Measurements from ENCODE around the gene MIX23.
"Not testable (repeated sequence)": the region's sequence is repeated elsewhere in the genome, so short reads cannot be mapped to it uniquely, and the experiment has no call there.

MIX23 gene

GRCh38 chr3:122391681-122392446, 8.8 kb upstream of the MIX23 start:
- no peak for DNase-seq

DNA sequence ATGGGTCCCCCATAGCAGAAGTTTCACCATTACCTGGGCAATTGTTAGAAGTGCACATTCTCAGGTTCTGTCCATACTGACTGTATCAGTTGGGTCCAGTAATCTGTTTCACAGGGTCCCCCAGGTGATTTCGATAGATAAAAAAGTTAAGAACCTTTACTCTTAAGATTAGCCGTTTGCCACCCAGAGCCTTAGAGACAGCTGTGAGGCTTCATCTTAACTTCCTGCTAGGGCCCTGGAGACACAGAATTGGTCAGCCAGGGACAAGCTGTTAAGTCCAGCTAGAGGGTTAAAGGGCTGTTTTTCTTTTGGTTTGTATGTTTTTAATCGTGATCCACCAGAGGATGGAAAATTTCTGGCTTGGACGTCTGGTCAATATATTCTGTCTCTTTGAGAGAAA, 7.6 kb upstream of the MIX23 start:
- DNase-seq = no peak

GRCh38 chr3:122389892-122390291, 6.9 kb upstream of the MIX23 start:
- DNase-seq = no peak

DNA sequence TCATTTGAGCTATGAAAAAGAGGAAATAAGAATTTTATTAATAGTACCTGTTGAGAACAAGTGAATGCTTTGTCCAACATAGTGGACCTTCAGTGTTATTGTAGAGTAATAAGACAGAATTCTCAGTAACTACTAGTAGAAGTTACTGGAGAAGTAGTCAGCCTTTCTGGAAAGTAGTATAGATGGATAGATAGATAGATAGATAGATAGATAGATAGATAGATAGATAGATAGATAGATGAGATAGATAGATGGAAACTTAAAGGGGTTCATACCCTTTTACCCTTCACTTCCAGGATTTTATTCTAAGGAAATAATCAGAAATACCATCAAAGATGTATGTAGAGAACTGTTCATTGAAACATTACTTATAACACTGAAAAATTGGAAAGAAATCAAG, 6.2 kb upstream of the MIX23 start:
- DNase-seq = no peak

GRCh38 chr3:122387709-122388108, 4.7 kb upstream of the MIX23 start:
- DNase-seq = no peak

DNA sequence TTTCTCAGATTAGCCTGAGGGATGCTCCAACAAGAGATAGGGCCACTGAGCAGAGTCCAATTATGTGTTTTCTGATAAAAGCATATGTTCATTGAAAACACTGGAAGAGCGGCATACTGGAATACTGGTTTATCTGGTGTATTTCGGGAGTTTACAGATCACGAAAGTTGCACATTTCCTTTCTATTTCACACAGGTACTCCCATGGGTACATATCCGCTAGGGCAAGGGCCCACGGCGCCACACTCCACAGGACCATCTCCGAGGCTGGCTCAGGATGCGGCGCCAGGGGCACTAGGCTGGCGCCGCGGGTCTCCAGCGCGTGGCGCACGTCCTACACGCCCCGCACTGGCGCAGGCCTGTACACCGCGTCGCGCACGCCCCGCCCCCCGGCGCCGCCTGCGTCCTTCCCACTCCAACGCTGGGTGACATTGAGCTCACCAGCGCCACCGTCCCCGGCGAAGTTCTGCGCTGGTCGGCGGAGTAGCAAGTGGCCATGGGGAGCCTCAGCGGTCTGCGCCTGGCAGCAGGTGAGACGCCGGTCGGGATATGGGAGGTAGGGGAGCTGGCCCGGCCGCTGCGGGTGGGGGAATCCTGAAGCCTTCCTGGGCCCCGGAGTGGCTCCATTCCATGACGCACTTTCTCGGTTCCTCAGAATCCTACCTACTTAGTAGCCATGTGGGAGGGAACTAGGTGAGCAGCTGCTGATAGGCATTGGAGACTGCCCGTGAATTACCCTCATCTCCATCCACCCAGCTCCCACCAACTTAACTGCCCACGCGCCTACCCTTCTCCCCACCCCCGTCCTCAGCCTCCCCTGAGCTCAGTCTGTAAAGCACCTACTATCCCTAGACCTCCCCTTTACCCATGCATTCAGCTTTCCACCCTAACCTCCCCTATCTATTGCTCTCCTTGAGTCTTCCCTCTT, 1.0 kb upstream of the MIX23 start, which contains the start of gene FAM162A:
TSS of gene FAM162A (plus strand) at position 412 of the 927 bp plus-strand sequence. CDS start at position 496, 84 bp downstream.
- peak; percentile 90 for DNase-seq

DNA sequence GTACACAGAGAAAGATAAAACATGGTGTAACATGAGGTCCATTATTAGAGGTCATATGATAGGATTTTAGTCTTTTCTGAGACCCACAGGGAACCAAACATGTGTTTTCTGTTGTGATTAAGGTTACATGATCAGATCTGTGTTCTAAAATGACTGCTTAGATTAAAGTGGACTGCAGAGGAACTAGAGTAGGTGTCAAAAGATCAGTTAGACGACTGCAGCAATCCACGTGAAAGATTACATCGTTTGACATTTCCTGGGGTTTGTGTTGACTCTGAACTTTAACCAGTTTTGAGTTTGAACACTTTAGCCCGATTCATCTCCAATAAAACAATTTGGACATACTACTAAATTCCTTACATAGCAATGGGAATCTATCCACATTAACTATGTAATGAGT, 5.1 kb downstream of the MIX23 start:
- DNase-seq = no peak

DNA sequence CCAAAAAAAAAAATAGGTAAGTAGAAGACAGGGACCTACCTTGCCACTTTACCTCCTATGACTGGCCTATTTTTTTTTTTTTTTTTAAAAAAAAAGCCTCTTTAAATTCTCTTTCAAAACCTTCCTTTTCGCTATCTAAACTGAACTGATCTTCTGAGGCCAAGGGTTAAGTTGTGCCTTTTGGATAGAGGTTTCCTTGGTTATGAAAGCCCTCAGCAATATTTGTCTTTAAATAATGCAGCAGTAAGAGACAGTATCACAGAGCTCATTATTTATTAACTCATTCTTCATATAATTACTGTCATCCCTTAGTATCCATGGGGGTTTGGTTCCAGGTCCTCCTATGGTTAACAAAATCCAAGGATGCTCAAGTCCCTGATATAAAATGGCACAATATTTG, 9.0 kb downstream of the MIX23 start:
- DNase-seq = no peak

GRCh38 chr3:122366379-122366749, 16.7 kb downstream of the MIX23 start:
- no peak for DNase-seq

GRCh38 chr3:122365582-122366378, 17.3 kb downstream of the MIX23 start:
- not testable (repeated sequence) for DNase-seq

DNA sequence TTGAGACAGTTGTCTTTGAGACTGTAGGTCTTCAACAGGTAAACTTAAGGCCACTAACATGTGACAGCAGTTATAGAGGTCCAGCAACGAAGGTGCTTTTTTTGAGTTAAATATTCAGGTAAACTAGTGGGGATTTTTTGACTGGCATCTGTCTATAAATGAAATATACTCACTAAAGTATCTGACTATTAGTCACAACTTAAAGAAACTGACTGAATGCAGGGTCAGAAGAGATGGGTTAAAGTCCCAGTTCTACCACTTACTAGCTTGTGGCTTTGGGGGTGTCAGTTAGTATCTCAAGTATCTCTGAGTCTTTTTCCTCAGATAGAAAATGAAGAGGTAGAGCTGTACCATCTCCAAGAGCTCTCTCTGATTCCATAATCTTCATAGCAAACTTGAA, 18.0 kb downstream of the MIX23 start:
- no peak for DNase-seq

DNA sequence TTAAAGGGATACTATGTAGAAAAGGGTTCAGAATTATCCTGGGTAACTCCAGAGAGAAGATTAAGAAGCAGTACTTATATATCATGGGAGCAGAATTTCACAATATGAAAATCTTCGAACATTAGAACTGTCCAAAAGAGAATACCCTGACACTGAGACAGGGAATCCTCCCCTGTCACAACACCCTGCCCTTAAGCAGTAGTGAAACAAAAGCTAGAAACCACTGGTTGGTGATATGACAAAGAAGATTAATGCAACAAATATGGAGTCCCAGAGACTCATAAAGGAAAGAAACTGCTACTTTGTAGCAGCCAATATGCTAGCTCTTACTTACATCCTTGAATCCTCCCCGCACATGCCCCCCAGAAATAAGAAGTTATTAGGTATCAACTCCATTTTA, 18.5 kb downstream of the MIX23 start:
- DNase-seq = no peak

DNA sequence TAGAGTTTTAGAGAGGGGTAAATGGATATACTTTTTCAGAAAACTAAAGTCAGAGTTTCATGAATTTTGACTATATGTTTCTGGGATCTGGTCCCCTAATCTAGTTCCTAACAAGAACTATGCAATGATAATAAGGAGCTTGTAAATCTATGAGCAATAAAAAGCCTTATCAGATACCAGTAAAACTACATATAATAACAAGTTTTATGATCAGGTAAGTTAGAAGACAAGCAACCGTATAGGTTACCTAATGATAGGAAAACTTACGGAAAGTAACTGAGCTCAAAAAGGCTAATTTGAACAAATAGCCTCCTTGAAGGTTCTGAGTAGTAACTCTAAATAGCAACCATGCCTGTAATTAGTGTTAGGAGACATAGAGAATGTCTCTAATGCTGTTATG, 21.0 kb downstream of the MIX23 start:
- no peak for DNase-seq

GRCh38 chr3:122358703-122359032, 24.4 kb downstream of the MIX23 start:
- no peak for DNase-seq

GRCh38 chr3:122357828-122358702, 25.0 kb downstream of the MIX23 start:
- peak; percentile 10 for DNase-seq

DNA sequence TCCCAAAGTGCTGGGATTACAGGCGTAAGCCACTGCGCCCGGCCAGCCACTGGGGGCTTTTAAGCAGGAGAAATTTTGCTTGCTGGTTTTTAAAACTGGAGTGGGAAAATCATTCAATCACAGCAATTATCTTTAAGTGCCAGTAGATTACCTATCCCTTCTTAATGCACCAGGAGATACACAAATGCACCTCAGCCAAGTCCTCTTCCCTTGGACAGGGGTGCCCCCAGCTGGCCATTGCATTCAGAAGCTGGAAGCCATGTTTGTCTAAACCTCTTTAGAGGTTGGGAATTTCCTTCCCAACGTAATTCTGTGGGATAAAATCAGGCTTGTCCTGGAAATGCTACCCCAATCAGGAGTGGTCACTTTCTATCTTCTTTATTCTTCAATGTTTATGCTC, 26.6 kb downstream of the MIX23 start:
- peak; percentile 10 for DNase-seq

DNA sequence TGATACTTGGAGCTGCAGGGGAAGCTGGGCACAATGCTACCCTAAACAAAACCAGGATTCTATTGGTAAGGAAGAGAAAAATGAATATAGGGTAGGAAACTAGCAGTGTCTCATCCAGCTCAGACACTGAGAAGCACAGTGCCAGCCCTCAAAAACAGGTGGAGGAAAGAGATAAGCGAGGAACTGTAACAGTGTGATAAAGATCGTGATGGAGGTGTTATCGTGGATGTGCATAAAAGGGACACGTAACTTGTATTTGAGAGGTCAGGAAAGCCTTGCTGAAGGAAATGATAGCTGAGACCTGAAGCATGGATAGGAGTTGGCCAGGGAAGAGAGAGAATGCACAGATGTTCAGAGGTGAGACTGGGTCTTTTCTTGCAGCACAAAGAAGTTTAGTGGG, 27.4 kb downstream of the MIX23 start:
- DNase-seq = no peak

GRCh38 chr3:122353893-122354401, 29.1 kb downstream of the MIX23 start:
- DNase-seq = no peak

GRCh38 chr3:122353215-122353614, 29.8 kb downstream of the MIX23 start:
- no peak for DNase-seq

DNA sequence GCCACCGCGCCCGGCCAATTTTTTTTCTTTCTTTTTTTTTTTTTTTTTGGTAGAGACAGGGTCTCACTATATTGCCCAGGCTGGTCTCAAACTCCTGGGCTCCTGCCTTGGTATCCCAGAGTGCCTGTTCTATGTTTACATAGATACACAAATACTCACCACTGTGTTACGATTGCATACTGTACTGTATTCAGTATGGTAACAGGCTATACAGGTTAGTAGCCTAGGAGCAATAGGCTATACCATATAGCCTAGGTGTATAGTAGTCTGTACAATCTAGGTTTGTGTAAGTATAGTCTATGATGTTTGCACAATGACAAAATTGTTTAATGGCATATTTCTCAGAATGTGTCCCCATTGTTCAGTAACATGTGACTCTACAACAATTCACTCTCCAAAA, 31.4 kb downstream of the MIX23 start:
- no peak for DNase-seq

DNA sequence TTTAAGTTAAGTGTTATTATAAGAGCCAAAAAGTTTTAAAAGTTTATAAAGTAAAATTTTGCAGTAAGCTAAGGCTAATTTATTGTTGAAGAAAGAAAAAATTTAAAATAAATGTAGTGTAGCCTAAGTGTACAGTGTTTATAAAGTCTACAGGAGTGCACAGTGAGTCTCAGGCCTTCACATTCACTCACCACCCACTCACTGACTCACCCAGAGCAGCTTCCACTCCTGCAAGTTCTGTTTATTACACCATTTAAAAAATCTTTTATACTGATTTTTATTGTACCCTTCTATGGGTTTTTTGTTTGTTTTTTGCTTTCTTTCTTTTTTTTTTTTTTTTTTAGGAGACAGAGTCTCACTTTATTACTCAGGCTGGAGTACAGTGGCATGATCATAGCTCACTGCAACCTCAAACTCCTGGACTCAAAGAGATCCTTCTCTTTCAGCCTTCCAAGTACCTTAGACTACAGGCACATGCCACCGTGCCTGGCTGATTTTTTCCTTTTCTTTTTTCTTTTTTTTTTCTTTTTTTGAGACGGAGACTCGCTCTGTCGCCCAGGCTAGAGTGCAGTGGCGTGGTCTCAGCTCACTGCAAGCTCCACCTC, 32.1 kb downstream of the MIX23 start:
- peak; percentile 31 for DNase-seq

DNA sequence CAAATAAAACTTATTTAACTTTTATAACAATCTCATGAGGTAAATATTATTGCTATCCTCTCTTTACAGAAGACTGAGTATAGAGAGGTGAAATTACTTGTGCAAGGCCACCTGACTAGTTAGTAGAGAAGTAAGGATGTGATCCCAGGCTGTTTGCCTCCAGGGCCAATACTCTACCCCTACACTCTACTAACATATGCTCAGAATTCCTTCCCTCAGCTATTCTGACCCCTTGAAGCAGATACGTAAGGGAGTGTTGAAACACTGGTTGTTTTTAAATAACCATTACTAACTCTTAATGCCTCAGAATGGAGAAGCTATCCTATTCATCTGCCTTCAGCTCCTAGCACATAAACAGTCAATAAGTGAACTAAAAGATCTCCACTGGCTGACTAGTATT, 33.9 kb downstream of the MIX23 start:
- no peak for DNase-seq
